ENCODE data around the gene PLPPR1. TPM values are rescaled to one million over a fixed set of nuclear protein-coding genes. Genes with fewer than 3 reads are reported as not detected.

Gene PLPPR1
- total and polyA plus RNA-seq, 2 of the 4 experiments (the other 2 are of a cell fraction): not detected

GRCh38 chr9:101167490-101168134, 139.1 kb downstream of the PLPPR1 start:
- no peak overlapping the region for H3K14ac ChIP-seq (replicated peaks; ENCODE audit: low read depth, low read length)
- H3K27ac ChIP-seq (ENCODE audit: insufficient read depth, low read length): no peak overlapping the region
- in situ Hi-C loops (cut with MboI; ENCODE audit: low sequenced_read_pairs): no loop called here
- CTCF ChIA-PET: no interaction called here
- WGBS, 2 experiments (ENCODE audit: extremely low coverage in 2 of 2, insufficient read length in 1 of 2): no CpG with 5 or more reads among the region's 1 CpG
- no peak overlapping the region for H2AK9ac ChIP-seq (replicated peaks; ENCODE audit: low read depth, low read length, poor library complexity)
- no peaks in the 10 kb centered on the region for H3K4me1 ChIP-seq (ENCODE audit: control insufficient read depth, insufficient read depth, low read length)
- no peaks in the 10 kb centered on the region for H3K9me1 ChIP-seq (ENCODE audit: insufficient read depth, low read length)
- no peak overlapping the region for H2AK5ac ChIP-seq (ENCODE audit: low read depth, low read length)
- no peak for ATAC-seq (ENCODE audit: low read depth)
- H3K9ac ChIP-seq (ENCODE audit: low read depth, low read length): no peak overlapping the region
- no peaks in the 10 kb centered on the region for H3K36me3 ChIP-seq (ENCODE audit: control insufficient read depth, insufficient read depth, low read length)
- BruUV-seq (replicated peaks): no TSS peak
- H4K20me1 ChIP-seq (ENCODE audit: insufficient read depth, low read length): no peaks in the 10 kb centered on the region
- 0 out of 2 replicates have a peak, but pooled peaks cover 2% of the 10 kb centered on the region for H3K9me3 ChIP-seq (ENCODE audit: control insufficient read depth, insufficient read depth, low read length)
- intact Hi-C loops (cut with micrococcal nuclease): no loop called here
- no peak for DNase-seq
- dilution Hi-C loops (cut with HindIII; ENCODE audit: low sequenced_read_pairs, unreplicated experiment): no loop called here
- H3K79me1 ChIP-seq (ENCODE audit: low read depth in 1 of 2, low read length in 2 of 2): no peaks in the 10 kb centered on the region
- H4K8ac ChIP-seq (ENCODE audit: low read depth in 2 of 2, low read length in 2 of 2): no peak overlapping the region
- no peak overlapping the region for H3K4me2 ChIP-seq (ENCODE audit: low read depth, low read length)
- no peak overlapping the region for H2BK15ac ChIP-seq (ENCODE audit: low read depth, low read length)
- no peak for TF ChIP-seq RAD21 (IDR thresholded peaks at IDR 0.05; ENCODE audit: low read length)
- no peak overlapping the region for H2BK5ac ChIP-seq (ENCODE audit: low read depth, low read length, poor library complexity, severe bottlenecking)
- H4K91ac ChIP-seq (ENCODE audit: insufficient read depth, low read depth, low read length): no peak overlapping the region
- no peaks in the 10 kb centered on the region for H3K27me3 ChIP-seq (ENCODE audit: control insufficient read depth, insufficient read depth, low read length)
- no peak overlapping the region for H4K5ac ChIP-seq (ENCODE audit: low read depth, low read length)
- POLR2A ChIA-PET (ENCODE audit: unreplicated experiment): no interaction called here
- H2AFZ ChIP-seq (replicated peaks; ENCODE audit: low read length, poor library complexity): no peak overlapping the region
- H3K56ac ChIP-seq (ENCODE audit: extremely low read depth, insufficient read depth, low read length): no peak overlapping the region
- no peak overlapping the region for H3K18ac ChIP-seq (ENCODE audit: low read depth, low read length)
- H3K4ac ChIP-seq (ENCODE audit: low read depth, low read length): no peak overlapping the region
- H3K23ac ChIP-seq (ENCODE audit: low read depth, low read length): no peak overlapping the region
- no peak overlapping the region for H3K4me3 ChIP-seq (ENCODE audit: insufficient read depth, low read depth, low read length)
- no peak overlapping the region for H2BK120ac ChIP-seq (ENCODE audit: low read depth, low read length)
- H2BK20ac ChIP-seq (ENCODE audit: low read depth, low read length): no peak overlapping the region
